HepG2 (cell line): ENCODE results near the gene HDAC10. TPM values are rescaled to one million over a fixed set of nuclear protein-coding genes. Genes with fewer than 3 reads are reported as not detected.
A peak's percentile ranks its signal among the peaks of the same experiment; 100 is the strongest.

Source experiments
- AKAP8 ChIP-seq: sonication (generic); formaldehyde crosslinking; IDR thresholded peaks from 2 replicates; pipeline ENCODE4 v1.5.1; 2020; ENCODE audit warnings: mild to moderate bottlenecking, missing genetic modification reagents
- HMG20B ChIP-seq: conservative IDR thresholded peaks from 2 replicates; pipeline ENCODE4 v1.6.1; 2016; ENCODE audit warnings: missing genetic modification reagents, missing compliant biosample characterization
- KDM1A ChIP-seq: IDR thresholded peaks from 2 replicates; pipeline ENCODE4 v1.6.1; 2016; ENCODE audit warnings: missing compliant biosample characterization
- KDM5A ChIP-seq: fragments of 200-600 bp; sonication (generic); IDR thresholded peaks from 2 replicates; pipeline ENCODE4 v1.7.0; 2018; ENCODE audit warnings: antibody characterized with exemption, mild to moderate bottlenecking, low read length, borderline replicate concordance
- PHF8 ChIP-seq: sonication (generic); formaldehyde crosslinking; IDR thresholded peaks from 2 replicates; pipeline ENCODE4 v1.5.0; 2020; ENCODE audit warnings: missing genetic modification reagents
- ZKSCAN1 ChIP-seq: fragments of 150-350 bp; IDR thresholded peaks from 2 replicates; pipeline ENCODE4 v1.6.1; 2014; ENCODE audit warnings: low read length
- ZNF569 ChIP-seq: sonication (generic); formaldehyde crosslinking; IDR thresholded peaks from 2 replicates; pipeline ENCODE4 v1.5.0; 2020; ENCODE audit warnings: mild to moderate bottlenecking, missing genetic modification reagents, moderate library complexity, borderline replicate concordance
- polyA plus RNA-seq, 8 experiments: library from polyadenylated mRNA; depleted of rRNA in 3 of 8; stranded (reverse) in 7 of 8; unstranded in 1 of 8; fragments of >200 nt; fragmentation: Illumina TruSeq in 4 of 8; extraction: Trizol in 4 of 8; gene quantifications; 2 replicates each; pipeline versions ENCODE4 v1.2.1 to v1.2.3, GENCODE V29; 2011 to 2016; ENCODE audit warnings: low read depth in 4 of 8, missing spikeins in 1 of 8, mixed read lengths in 1 of 8; ENCODE audit not compliant: insufficient read depth in 1 of 8
- total RNA-seq, 5 experiments: library from RNA; depleted of rRNA; stranded (reverse); fragments of >200 nt; fragmentation: Illumina TruSeq; extraction: Trizol; gene quantifications; 2 replicates each; pipeline ENCODE4 v1.2.3, GENCODE V29; 2016; ENCODE audit warnings: low read depth in 1 of 5
- TF ChIP-seq, protein P1 (sequence below): sonication (generic); formaldehyde crosslinking; IDR thresholded peaks from 2 replicates; pipeline ENCODE4 v1.8.0; 2022; ENCODE audit warnings: missing genetic modification reagents, mild to moderate bottlenecking, inconsistent platforms, borderline replicate concordance
- TF ChIP-seq, protein P2 (sequence below): sonication (generic); formaldehyde crosslinking; IDR thresholded peaks from 2 replicates; pipeline ENCODE4 v1.5.0; 2020; ENCODE audit warnings: mild to moderate bottlenecking, missing genetic modification reagents, moderate library complexity
- TF ChIP-seq, protein P3 (sequence below): sonication (generic); formaldehyde crosslinking; IDR thresholded peaks from one replicate; pipeline ENCODE4 v1.5.1; 2020; ENCODE audit warnings: mild to moderate bottlenecking, missing genetic modification reagents; ENCODE audit errors: not compliant biosample characterization
- TF ChIP-seq, protein P4 (sequence below): sonication (generic); formaldehyde crosslinking; IDR thresholded peaks from 2 replicates; pipeline ENCODE4 v1.8.1; 2023; ENCODE audit warnings: missing genetic modification reagents, inconsistent platforms, borderline replicate concordance
- TF ChIP-seq, protein P5 (sequence below): sonication (generic); formaldehyde crosslinking; IDR thresholded peaks from 2 replicates; pipeline ENCODE4 v1.5.1; 2020; ENCODE audit warnings: missing genetic modification reagents, mild to moderate bottlenecking, borderline replicate concordance

Gene HDAC10
- total and polyA plus RNA-seq, 2 of the 13 experiments (the other 11 are each of a cell fraction or from before 2014, with no cell fraction given) = 13.9 to 14.9 TPM

DNA sequence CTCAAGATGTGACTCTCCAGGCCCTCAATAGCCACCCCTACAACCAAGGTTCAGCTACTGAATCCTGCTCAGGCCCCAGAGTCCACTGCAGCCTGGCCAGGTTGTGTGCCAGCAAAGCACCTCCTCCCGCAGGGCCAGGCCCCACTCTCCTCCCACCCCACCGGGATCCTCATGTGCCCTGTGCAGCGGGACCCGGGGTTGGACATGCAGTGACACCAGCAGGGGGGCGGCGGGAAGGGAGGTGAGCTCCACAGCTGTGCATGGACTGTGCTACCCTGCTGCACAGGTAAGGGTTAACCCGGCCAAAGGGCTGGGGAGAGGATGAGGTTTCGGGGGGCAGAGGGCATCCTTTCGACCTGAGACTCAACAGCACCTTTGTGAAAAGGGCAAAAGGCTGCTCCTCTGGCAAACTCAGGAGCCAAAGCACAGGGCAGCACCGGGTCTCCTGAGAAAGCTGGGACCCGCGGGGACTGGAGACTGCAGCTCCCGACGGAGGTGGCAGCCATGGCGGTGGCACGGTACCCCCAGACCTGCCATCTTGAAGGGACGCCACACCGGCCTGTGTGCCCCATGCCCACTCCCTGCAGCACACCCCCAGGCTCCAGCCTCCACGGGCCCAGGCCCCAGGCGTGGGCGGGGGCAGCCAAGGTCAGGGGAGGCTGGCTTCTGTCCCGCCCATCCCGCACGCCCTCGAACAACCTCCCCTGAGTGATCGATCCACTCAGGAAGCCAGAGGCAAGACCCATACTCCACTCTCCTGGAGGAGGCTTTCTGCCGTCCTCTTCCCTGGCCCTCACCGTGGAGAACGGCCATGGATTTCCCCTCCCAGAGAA lies 45.8 kb upstream of the HDAC10 start (continued):
- TF ChIP-seq, protein P1, sequence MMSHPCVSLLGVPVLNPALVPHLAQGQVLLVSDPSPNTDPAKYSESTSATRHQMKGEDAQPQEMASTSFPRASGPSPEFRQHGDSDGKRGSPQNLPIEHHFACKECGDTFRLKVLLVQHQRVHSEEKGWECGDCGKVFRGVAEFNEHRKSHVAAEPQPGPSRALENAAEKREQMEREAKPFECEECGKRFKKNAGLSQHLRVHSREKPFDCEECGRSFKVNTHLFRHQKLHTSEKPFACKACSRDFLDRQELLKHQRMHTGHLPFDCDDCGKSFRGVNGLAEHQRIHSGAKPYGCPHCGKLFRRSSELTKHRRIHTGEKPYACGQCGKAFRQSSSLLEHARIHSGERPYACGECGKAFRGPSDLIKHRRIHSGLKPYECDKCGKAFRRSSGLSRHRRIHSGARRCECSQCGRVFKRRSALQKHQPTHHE (CRISPR knock-in tag) = no peak
- no peak for TF ChIP-seq ZKSCAN1
- TF ChIP-seq ZNF569 (CRISPR knock-in tag) = no peak
- TF ChIP-seq KDM5A = no peak
- TF ChIP-seq PHF8 (CRISPR knock-in tag) = no peak
- no peak for TF ChIP-seq HMG20B (CRISPR knock-in tag)
- 0 out of 2 replicates have a peak, but pooled peaks have one; percentile 11 for TF ChIP-seq KDM1A (CRISPR knock-in tag)
- TF ChIP-seq, protein P2, sequence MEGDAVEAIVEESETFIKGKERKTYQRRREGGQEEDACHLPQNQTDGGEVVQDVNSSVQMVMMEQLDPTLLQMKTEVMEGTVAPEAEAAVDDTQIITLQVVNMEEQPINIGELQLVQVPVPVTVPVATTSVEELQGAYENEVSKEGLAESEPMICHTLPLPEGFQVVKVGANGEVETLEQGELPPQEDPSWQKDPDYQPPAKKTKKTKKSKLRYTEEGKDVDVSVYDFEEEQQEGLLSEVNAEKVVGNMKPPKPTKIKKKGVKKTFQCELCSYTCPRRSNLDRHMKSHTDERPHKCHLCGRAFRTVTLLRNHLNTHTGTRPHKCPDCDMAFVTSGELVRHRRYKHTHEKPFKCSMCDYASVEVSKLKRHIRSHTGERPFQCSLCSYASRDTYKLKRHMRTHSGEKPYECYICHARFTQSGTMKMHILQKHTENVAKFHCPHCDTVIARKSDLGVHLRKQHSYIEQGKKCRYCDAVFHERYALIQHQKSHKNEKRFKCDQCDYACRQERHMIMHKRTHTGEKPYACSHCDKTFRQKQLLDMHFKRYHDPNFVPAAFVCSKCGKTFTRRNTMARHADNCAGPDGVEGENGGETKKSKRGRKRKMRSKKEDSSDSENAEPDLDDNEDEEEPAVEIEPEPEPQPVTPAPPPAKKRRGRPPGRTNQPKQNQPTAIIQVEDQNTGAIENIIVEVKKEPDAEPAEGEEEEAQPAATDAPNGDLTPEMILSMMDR (CRISPR knock-in tag) = peak; percentile 21; the same call in 1 of the 2 replicates
- no peak for TF ChIP-seq AKAP8 (CRISPR knock-in tag)
- TF ChIP-seq, protein P3, sequence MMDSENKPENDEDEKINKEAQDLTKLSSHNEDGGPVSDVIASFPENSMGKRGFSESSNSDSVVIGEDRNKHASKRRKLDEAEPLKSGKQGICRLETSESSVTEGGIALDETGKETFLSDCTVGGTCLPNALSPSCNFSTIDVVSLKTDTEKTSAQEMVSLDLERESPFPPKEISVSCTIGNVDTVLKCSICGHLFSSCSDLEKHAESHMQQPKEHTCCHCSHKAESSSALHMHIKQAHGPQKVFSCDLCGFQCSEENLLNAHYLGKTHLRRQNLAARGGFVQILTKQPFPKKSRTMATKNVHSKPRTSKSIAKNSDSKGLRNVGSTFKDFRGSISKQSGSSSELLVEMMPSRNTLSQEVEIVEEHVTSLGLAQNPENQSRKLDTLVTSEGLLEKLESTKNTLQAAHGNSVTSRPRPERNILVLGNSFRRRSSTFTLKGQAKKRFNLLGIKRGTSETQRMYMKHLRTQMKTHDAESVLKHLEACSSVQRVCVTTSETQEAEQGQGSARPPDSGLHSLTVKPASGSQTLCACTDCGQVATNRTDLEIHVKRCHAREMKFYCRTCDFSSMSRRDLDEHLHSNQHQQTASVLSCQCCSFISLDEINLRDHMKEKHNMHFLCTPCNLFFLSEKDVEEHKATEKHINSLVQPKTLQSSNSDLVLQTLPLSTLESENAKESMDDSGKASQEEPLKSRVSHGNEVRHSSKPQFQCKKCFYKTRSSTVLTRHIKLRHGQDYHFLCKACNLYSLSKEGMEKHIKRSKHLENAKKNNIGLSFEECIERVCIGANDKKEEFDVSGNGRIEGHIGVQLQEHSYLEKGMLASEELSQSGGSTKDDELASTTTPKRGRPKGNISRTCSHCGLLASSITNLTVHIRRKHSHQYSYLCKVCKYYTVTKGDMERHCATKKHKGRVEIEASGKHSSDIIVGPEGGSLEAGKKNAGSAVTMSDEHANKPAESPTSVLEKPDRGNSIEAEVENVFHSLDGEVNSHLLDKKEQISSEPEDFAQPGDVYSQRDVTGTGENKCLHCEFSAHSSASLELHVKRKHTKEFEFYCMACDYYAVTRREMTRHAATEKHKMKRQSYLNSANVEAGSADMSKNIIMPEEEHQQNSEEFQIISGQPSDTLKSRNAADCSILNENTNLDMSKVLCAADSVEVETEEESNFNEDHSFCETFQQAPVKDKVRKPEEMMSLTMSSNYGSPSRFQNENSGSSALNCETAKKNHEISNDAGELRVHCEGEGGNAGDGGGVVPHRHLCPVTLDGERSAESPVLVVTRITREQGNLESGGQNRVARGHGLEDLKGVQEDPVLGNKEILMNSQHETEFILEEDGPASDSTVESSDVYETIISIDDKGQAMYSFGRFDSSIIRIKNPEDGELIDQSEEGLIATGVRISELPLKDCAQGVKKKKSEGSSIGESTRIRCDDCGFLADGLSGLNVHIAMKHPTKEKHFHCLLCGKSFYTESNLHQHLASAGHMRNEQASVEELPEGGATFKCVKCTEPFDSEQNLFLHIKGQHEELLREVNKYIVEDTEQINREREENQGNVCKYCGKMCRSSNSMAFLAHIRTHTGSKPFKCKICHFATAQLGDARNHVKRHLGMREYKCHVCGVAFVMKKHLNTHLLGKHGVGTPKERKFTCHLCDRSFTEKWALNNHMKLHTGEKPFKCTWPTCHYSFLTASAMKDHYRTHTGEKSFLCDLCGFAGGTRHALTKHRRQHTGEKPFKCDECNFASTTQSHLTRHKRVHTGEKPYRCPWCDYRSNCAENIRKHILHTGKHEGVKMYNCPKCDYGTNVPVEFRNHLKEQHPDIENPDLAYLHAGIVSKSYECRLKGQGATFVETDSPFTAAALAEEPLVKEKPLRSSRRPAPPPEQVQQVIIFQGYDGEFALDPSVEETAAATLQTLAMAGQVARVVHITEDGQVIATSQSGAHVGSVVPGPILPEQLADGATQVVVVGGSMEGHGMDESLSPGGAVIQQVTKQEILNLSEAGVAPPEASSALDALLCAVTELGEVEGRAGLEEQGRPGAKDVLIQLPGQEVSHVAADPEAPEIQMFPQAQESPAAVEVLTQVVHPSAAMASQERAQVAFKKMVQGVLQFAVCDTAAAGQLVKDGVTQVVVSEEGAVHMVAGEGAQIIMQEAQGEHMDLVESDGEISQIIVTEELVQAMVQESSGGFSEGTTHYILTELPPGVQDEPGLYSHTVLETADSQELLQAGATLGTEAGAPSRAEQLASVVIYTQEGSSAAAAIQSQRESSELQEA (CRISPR knock-in tag) = no peak
- TF ChIP-seq, protein P4, sequence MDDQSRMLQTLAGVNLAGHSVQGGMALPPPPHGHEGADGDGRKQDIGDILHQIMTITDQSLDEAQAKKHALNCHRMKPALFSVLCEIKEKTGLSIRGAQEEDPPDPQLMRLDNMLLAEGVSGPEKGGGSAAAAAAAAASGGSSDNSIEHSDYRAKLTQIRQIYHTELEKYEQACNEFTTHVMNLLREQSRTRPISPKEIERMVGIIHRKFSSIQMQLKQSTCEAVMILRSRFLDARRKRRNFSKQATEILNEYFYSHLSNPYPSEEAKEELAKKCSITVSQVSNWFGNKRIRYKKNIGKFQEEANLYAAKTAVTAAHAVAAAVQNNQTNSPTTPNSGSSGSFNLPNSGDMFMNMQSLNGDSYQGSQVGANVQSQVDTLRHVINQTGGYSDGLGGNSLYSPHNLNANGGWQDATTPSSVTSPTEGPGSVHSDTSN (CRISPR knock-in tag) = no peak
- TF ChIP-seq, protein P5, sequence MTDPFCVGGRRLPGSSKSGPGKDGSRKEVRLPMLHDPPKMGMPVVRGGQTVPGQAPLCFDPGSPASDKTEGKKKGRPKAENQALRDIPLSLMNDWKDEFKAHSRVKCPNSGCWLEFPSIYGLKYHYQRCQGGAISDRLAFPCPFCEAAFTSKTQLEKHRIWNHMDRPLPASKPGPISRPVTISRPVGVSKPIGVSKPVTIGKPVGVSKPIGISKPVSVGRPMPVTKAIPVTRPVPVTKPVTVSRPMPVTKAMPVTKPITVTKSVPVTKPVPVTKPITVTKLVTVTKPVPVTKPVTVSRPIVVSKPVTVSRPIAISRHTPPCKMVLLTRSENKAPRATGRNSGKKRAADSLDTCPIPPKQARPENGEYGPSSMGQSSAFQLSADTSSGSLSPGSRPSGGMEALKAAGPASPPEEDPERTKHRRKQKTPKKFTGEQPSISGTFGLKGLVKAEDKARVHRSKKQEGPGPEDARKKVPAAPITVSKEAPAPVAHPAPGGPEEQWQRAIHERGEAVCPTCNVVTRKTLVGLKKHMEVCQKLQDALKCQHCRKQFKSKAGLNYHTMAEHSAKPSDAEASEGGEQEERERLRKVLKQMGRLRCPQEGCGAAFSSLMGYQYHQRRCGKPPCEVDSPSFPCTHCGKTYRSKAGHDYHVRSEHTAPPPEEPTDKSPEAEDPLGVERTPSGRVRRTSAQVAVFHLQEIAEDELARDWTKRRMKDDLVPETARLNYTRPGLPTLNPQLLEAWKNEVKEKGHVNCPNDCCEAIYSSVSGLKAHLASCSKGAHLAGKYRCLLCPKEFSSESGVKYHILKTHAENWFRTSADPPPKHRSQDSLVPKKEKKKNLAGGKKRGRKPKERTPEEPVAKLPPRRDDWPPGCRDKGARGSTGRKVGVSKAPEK (CRISPR knock-in tag) = no peak
